Fibroblast of lung (primary cell): ENCODE results near the gene OLA1. TPM values are rescaled to one million over a fixed set of nuclear protein-coding genes. Genes with fewer than 3 reads are reported as not detected.

Source experiments
- DNase-seq, 2 donors: peaks; one replicate each; pipeline versions ENCODE4 v3.0.0 to v3.0.0-alpha.2; 2010; ENCODE audit warnings: low read depth in 2 of 2
- H2AFZ ChIP-seq: 2 replicates; pipeline ENCODE4 v1.5.1; 2012; ENCODE audit warnings: low read length, control low read depth, inconsistent platforms
- H3K27ac ChIP-seq: 2 replicates; pipeline ENCODE4 v1.5.1; 2011; ENCODE audit warnings: low read length, control low read depth; ENCODE audit not compliant: insufficient read depth
- H3K27me3 ChIP-seq: 2 replicates; pipeline ENCODE4 v1.5.1; 2011; ENCODE audit warnings: mild to moderate bottlenecking, low read length; ENCODE audit not compliant: control insufficient read depth, insufficient read depth
- H3K36me3 ChIP-seq: 2 replicates; pipeline ENCODE4 v1.5.1; 2011; ENCODE audit warnings: low read length; ENCODE audit not compliant: control insufficient read depth, insufficient read depth
- H3K4me1 ChIP-seq: 2 replicates; pipeline ENCODE4 v1.5.1; 2011; ENCODE audit warnings: low read length; ENCODE audit not compliant: control insufficient read depth, insufficient read depth; ENCODE audit errors: extremely low read depth
- H3K4me2 ChIP-seq: 2 replicates; pipeline ENCODE4 v1.5.1; 2011; ENCODE audit warnings: low read length, control low read depth; ENCODE audit not compliant: insufficient read depth; ENCODE audit errors: extremely low read depth
- H3K4me3 ChIP-seq, 4 experiments: fragments of 200-600 bp in 1 of 4; sonication (generic) in 1 of 4; replicated peaks in 1 of 4; 2 replicates each; pipeline ENCODE4 v1.5.1; 2011 to 2016; ENCODE audit warnings: low read length in 4 of 4, low read depth in 3 of 4, mild to moderate bottlenecking in 3 of 4, control low read depth in 2 of 4, inconsistent platforms in 1 of 4, mixed read lengths in 1 of 4; ENCODE audit not compliant: insufficient read depth in 1 of 4; ENCODE audit errors: control extremely low read depth in 1 of 4
- H3K79me2 ChIP-seq: 2 replicates; pipeline ENCODE4 v1.5.1; 2012; ENCODE audit warnings: mild to moderate bottlenecking, low read length, inconsistent platforms; ENCODE audit not compliant: control insufficient read depth, insufficient read depth
- H3K9ac ChIP-seq: 2 replicates; pipeline ENCODE4 v1.5.1; 2011; ENCODE audit warnings: mild to moderate bottlenecking, low read length, control low read depth; ENCODE audit not compliant: insufficient read depth
- H3K9me3 ChIP-seq: 2 replicates; pipeline ENCODE4 v1.5.1; 2012; ENCODE audit warnings: low read depth, low read length; ENCODE audit not compliant: control insufficient read depth, insufficient read depth
- H4K20me1 ChIP-seq: 2 replicates; pipeline ENCODE4 v1.5.1; 2011; ENCODE audit warnings: low read length; ENCODE audit not compliant: control insufficient read depth, insufficient read depth; ENCODE audit errors: extremely low read depth
- EZH2 ChIP-seq: IDR thresholded peaks from 2 replicates; pipeline ENCODE4 v1.5.1; 2012; ENCODE audit warnings: low read length, control low read depth, mild to moderate bottlenecking; ENCODE audit errors: missing control alignments
- polyA plus RNA-seq, 2 donors: library from polyadenylated mRNA; depleted of rRNA in 1 of 2; stranded (reverse) in 1 of 2; unstranded in 1 of 2; fragments of >200 nt; gene quantifications; 2 replicates each; pipeline ENCODE4 v1.2.1, GENCODE V29; 2011 to 2012; ENCODE audit warnings: missing spikeins in 1 of 2
- total RNA-seq: library from RNA; depleted of rRNA; stranded (reverse); fragments of >200 nt; gene quantifications from 2 replicates; pipeline ENCODE4 v1.2.1, GENCODE V29; 2014
- TF ChIP-seq, protein P1 (sequence below), 2 donors: IDR thresholded peaks in 1 of 2; conservative IDR thresholded peaks in 1 of 2; 1 replicate in 1 of 2; 2 replicates in 1 of 2; pipeline ENCODE4 v1.5.1; 2011 to 2012; ENCODE audit warnings: low read length in 2 of 2, control low read depth in 1 of 2, inconsistent platforms in 1 of 2, low read depth in 1 of 2, mild to moderate bottlenecking in 1 of 2

OLA1 gene
- total and polyA plus RNA-seq, 2 donors (not counting 1 experiment from before 2014, with no cell fraction given) = 74.3 to 91.4 TPM

DNA sequence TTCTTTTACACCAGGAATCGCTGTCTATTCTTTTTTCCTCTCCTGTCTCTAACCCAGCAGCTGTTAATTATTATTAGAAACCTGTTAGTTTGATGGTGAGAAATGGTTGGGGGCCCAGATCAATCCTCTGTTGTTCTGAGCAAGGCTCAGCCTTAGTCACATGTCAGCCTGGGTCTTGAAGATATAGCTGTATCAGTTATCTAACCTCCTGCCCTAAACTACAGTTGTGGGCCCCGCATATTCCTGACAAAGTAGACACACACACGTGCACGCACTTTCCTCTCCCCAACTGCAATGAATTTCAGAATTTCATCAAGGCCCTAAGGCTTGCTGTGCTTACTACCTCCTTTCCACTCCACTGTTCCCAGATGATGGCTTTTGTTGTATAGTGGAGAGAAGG, 54.6 kb downstream of the OLA1 start:
- H3K4me1 ChIP-seq = no peaks in the 10 kb centered on the region
- no peak overlapping the region for H3K4me2 ChIP-seq
- H3K4me3 ChIP-seq = no peak overlapping the region
- no peak overlapping the region for H2AFZ ChIP-seq
- no peak for TF ChIP-seq EZH2
- TF ChIP-seq, protein P1, sequence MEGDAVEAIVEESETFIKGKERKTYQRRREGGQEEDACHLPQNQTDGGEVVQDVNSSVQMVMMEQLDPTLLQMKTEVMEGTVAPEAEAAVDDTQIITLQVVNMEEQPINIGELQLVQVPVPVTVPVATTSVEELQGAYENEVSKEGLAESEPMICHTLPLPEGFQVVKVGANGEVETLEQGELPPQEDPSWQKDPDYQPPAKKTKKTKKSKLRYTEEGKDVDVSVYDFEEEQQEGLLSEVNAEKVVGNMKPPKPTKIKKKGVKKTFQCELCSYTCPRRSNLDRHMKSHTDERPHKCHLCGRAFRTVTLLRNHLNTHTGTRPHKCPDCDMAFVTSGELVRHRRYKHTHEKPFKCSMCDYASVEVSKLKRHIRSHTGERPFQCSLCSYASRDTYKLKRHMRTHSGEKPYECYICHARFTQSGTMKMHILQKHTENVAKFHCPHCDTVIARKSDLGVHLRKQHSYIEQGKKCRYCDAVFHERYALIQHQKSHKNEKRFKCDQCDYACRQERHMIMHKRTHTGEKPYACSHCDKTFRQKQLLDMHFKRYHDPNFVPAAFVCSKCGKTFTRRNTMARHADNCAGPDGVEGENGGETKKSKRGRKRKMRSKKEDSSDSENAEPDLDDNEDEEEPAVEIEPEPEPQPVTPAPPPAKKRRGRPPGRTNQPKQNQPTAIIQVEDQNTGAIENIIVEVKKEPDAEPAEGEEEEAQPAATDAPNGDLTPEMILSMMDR (conservative IDR thresholded peaks at IDR 0.05 in 1 of 2, IDR thresholded peaks at IDR 0.05 in 1 of 2; ENCODE audit: low read depth in 1 of 2, low read length in 2 of 2) = no peak
- H3K27me3 ChIP-seq = no peaks in the 10 kb centered on the region
- H3K9ac ChIP-seq = no peak overlapping the region
- H3K79me2 ChIP-seq = no peaks in the 10 kb centered on the region
- DNase-seq = no peak
- no peaks in the 10 kb centered on the region for H3K9me3 ChIP-seq
- no peaks in the 10 kb centered on the region for H3K36me3 ChIP-seq
- no peak overlapping the region for H3K27ac ChIP-seq
- H4K20me1 ChIP-seq = no peaks in the 10 kb centered on the region

DNA sequence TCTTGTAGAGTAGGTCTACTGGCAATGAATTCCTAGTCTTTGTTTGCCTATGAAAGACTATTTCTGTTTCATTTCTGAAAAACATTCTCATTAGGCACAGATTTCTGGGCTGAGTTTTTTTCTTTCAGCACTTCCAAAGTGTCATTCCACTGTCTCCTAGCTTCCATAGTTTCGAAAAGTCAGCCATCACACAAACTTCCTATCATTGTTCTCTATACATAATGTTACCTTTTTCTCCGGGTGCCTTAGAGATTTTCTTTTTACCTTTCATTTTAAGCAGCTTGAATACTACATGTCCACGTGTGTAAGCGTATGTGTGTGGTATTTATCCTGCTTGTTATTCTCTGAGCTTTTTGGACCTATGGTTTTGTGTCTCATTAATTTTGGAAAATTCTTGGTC, 55.7 kb downstream of the OLA1 start:
- Histone ChIP-seq H2AFZ (no peak overlapping the region), H4K20me1 (no peaks in the 10 kb centered on the region), H3K9me3 (no peaks in the 10 kb centered on the region), H3K9ac (no peak overlapping the region), H3K27ac (no peak overlapping the region), H3K36me3 (no peaks in the 10 kb centered on the region), H3K4me2 (no peak overlapping the region), H3K79me2 (no peaks in the 10 kb centered on the region), H3K4me3 (no peak overlapping the region), H3K27me3 (no peaks in the 10 kb centered on the region), H3K4me1 (no peaks in the 10 kb centered on the region)
- TF ChIP-seq, protein P1 (conservative IDR thresholded peaks at IDR 0.05 in 1 of 2, IDR thresholded peaks at IDR 0.05 in 1 of 2; ENCODE audit: low read depth in 1 of 2, low read length in 2 of 2) = no peak
- TF ChIP-seq EZH2 = no peak
- DNase-seq = no peak

- Histone ChIP-seq H4K20me1 (no peaks in the 10 kb centered on the region), H3K4me2 (no peak overlapping the region), H3K79me2 (no peaks in the 10 kb centered on the region), H3K27ac (no peak overlapping the region), H3K4me3 (no peak overlapping the region), H3K36me3 (no peaks in the 10 kb centered on the region), H2AFZ (no peak overlapping the region), H3K9ac (no peak overlapping the region), H3K27me3 (no peaks in the 10 kb centered on the region), H3K4me1 (no peaks in the 10 kb centered on the region), H3K9me3 (no peaks in the 10 kb centered on the region)
- no peak for DNase-seq
- TF ChIP-seq, protein P1 (conservative IDR thresholded peaks at IDR 0.05 in 1 of 2, IDR thresholded peaks at IDR 0.05 in 1 of 2; ENCODE audit: low read depth in 1 of 2, low read length in 2 of 2) = no peak
- TF ChIP-seq EZH2 = no peak
Measured at GRCh38 chr2:174191342-174192074, 56.8 kb downstream of the OLA1 start.
